Kidney epithelial cell (primary cell): ENCODE data around the gene MOV10L1. TPM values are rescaled to one million over a fixed set of nuclear protein-coding genes. Genes with fewer than 3 reads are reported as not detected.

ENCODE experiments used
- DNase-seq: peaks from one replicate; pipeline ENCODE4 v3.0.0-alpha.2; 2010; ENCODE audit warnings: low read depth
- H3K27me3 ChIP-seq: 2 replicates; pipeline ENCODE4 v1.6.0; 2011; ENCODE audit warnings: low read length; ENCODE audit not compliant: control insufficient read depth, insufficient read depth
- H3K36me3 ChIP-seq: 2 replicates; pipeline ENCODE4 v1.5.1; 2011; ENCODE audit warnings: low read length; ENCODE audit not compliant: control insufficient read depth, insufficient read depth
- H3K4me3 ChIP-seq: 2 replicates; pipeline ENCODE4 v1.5.1; 2011; ENCODE audit warnings: low read depth, mild to moderate bottlenecking, control low read depth, low read length
- CTCF ChIP-seq: IDR thresholded peaks from 2 replicates; pipeline ENCODE4 v1.5.1; 2011; ENCODE audit warnings: mild to moderate bottlenecking, moderate library complexity, low read length, control low read depth, inconsistent platforms; ENCODE audit not compliant: insufficient read depth, poor library complexity, severe bottlenecking
- total RNA-seq: library from RNA; depleted of rRNA; stranded (reverse); fragments of >200 nt; gene quantifications from 2 replicates; pipeline ENCODE4 v1.2.3, GENCODE V29; 2015

Gene MOV10L1
- total RNA-seq, 1 donor from 2014 or later, result 1.7 TPM

- DNase-seq, result no peak
- Histone ChIP-seq H3K27me3 (peaks cover 13% of the 10 kb centered on the region), H3K36me3 (no peaks in the 10 kb centered on the region), H3K4me3 (no peak overlapping the region)
- no peak for TF ChIP-seq CTCF
Observed at GRCh38 chr22:50178471-50178864, 88.7 kb downstream of the MOV10L1 start.

DNA sequence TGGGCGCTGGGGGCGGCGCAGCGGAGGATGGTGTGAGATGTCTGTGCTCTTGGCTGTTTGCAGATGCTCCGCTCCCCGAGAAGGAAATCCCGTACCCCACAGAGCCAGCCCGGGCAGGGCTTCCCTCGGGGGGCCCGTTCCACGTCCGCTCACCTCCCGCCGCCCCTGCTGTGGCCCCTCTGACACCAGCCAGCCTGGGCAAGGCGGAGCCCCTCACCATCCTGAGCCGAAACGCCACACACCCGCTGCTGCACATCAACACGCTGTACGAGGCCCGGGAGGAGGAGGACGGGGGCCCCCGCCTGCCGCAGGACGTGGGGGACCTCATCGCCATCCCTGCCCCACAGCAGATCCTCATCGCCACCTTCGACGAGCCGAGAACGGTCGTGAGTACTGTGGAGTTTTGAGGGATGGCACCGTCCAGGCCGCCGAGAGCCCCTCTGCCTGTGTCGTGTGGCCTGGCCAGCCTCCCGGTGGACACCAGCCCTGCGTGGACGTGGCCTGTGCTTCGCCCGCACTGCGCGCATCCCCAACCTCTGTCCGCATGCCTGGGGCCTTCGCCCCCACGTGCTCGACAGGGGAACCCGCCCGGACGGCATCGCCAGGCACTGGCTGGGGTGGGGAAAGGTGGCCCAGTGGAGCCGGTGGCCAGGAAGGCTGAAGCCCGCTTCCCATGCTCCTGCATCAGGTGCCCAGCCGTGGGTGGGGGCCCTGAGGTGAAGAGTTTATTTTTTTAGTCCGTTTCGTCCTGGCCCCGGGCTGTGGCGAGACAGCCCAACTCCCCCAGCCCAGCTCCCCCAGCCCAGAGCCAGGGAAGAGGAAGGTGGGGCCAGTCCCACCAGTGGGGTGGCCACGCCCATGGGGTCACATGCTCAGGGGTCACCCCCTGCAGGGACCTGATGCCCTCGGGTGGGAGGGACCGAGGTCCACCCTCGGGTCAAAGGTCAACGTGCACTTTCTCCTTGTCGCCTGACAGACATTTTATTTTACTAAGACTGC lies 89.4 kb downstream of the MOV10L1 start:
- no peak overlapping the region for H3K4me3 ChIP-seq
- no peaks in the 10 kb centered on the region for H3K36me3 ChIP-seq
- peaks cover 13% of the 10 kb centered on the region for H3K27me3 ChIP-seq
- TF ChIP-seq CTCF, result no peak
- no peak for DNase-seq

DNA sequence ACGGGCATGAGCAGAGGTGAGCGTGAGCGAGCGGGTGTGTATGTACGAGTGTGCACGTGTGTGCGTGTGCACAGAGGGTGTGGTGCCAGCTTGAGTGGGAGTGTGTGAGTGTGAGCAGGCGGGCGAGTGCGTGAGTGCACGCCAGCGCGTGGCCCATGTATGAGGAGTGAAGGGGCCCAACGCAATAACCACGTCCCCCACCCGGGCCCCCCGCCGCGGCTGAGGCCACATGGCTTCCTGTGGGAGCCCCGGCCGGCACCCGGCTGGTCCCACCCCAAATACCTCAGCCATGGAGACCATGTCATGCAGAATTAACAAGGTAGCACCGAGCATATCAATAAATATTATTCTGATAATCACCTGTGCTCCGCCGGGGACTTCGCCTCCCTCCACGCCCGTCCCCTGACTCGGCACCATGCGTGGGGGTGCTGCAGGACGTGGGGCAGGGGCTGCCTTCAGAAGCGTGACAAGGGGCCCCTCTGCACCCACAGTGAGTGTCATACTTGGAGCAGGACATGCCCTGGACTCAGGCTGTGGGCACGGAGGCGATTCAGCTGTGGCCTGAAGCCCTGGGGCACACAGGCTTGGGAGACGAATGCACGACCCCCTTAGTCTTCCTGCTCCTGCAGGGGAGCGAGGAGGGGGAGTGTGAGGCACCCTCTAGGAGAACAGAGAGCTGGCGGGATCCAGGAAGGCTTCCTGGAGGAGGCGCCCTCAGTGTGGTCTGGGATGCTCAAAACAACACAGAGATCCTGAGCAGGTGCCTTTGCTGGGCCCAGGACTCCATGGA lies 90.3 kb downstream of the MOV10L1 start:
- no peak for DNase-seq
- Histone ChIP-seq H3K27me3 (peaks cover 13% of the 10 kb centered on the region), H3K36me3 (no peaks in the 10 kb centered on the region), H3K4me3 (no peak overlapping the region)
- no peak for TF ChIP-seq CTCF

GRCh38 chr22:50180727-50181521 lies 91.1 kb downstream of the MOV10L1 start:
- no peak for TF ChIP-seq CTCF
- Histone ChIP-seq H3K36me3 (no peaks in the 10 kb centered on the region), H3K27me3 (peaks cover 13% of the 10 kb centered on the region), H3K4me3 (no peak overlapping the region)
- DNase-seq, result no peak

- H3K27me3 ChIP-seq, result peaks cover 8% of the 10 kb centered on the region
- TF ChIP-seq CTCF, result no peak
- no peaks in the 10 kb centered on the region for H3K36me3 ChIP-seq
Observed at GRCh38 chr22:50182176-50183081, 92.6 kb downstream of the MOV10L1 start.

More at GRCh38 chr22:50182176-50183081, 92.6 kb downstream of the MOV10L1 start:
- no peak for DNase-seq
- no peak overlapping the region for H3K4me3 ChIP-seq
